Measurements from ENCODE around the gene NTS. TPM values are rescaled to one million over a fixed set of nuclear protein-coding genes. Genes with fewer than 3 reads are reported as not detected.

The NTS gene
- total RNA-seq, 1 experiment from 2014 or later: 5.1 TPM

DNA sequence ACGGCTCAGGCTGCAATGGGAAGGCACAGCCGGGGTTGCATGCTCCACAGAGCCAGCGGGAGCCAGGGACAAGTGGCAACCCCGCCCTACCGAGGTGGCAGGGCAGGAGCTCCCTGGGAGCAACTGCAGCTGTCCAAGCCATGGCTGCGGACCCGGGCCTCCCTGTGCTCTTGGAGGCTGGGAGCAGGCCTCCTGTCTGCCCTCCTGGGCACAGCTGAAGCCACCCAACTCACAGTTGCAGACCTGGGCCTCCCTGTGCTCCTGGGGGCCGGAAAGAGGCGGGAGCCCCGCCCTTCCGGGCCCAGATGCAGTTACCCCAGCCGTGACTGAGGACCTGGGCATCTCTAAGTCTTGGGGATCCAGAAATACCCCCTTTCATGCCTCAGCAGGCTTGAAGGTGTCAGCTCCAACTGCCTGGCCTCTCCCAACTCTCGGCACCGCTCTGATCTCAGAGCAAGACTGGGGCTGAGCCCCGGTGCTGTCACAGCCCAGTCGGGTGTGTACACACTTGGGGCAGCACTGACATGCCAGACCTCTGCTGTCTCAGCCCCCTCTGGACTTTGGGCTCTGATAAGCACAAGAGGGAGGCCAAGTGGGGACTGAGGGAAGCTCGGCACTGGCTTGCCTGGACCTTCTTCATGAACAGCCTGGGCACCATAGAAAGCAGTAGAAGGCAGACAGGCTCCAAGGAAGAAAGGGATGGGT lies 30.3 kb upstream of the NTS start:
- no peak overlapping the region for H3K4me2 ChIP-seq (ENCODE audit: insufficient read depth, insufficient read length, low read length)
- TF ChIP-seq, protein P1, sequence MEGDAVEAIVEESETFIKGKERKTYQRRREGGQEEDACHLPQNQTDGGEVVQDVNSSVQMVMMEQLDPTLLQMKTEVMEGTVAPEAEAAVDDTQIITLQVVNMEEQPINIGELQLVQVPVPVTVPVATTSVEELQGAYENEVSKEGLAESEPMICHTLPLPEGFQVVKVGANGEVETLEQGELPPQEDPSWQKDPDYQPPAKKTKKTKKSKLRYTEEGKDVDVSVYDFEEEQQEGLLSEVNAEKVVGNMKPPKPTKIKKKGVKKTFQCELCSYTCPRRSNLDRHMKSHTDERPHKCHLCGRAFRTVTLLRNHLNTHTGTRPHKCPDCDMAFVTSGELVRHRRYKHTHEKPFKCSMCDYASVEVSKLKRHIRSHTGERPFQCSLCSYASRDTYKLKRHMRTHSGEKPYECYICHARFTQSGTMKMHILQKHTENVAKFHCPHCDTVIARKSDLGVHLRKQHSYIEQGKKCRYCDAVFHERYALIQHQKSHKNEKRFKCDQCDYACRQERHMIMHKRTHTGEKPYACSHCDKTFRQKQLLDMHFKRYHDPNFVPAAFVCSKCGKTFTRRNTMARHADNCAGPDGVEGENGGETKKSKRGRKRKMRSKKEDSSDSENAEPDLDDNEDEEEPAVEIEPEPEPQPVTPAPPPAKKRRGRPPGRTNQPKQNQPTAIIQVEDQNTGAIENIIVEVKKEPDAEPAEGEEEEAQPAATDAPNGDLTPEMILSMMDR (conservative IDR thresholded peaks at IDR 0.05): no peak
- H3K4me1 ChIP-seq (ENCODE audit: insufficient read depth, low read length): peaks cover 3% of the 10 kb centered on the region; the same call in 1 of the 2 replicates
- H4K8ac ChIP-seq (replicated peaks; ENCODE audit: insufficient read length, low read depth, low read length): no peak overlapping the region
- Mint-ChIP-seq H3K27me3 (ENCODE audit: low read depth) (no peaks in the 10 kb centered on the region), H3K4me1 (peaks cover 13 to 20% of the 10 kb centered on the region in 2 experiments), H3K9me3 (no peaks in the 10 kb centered on the region), H3K36me3 (ENCODE audit: insufficient read depth in 1 of 3, low read depth in 3 of 3) (no peaks in the 10 kb centered on the region), H3K4me3 (no peak overlapping the region; a peak in 1 of 5 replicates), H3K27ac (0 out of 7 replicates have a peak overlapping the region, but pooled peaks of 1 of the 3 experiments have one; percentile 52)
- H3K79me2 ChIP-seq (ENCODE audit: insufficient read depth, low read length): no peaks in the 10 kb centered on the region
- no peak overlapping the region for H3K56ac ChIP-seq (ENCODE audit: insufficient read length, low read depth, low read length)
- no peak overlapping the region for H4K91ac ChIP-seq (ENCODE audit: insufficient read length, low read depth, low read length)
- H3K27me3 ChIP-seq (ENCODE audit: insufficient read depth, low read length): no peaks in the 10 kb centered on the region
- H2BK12ac ChIP-seq (ENCODE audit: insufficient read length, low read depth, low read length): no peak overlapping the region
- no peaks in the 10 kb centered on the region for H4K20me1 ChIP-seq (ENCODE audit: control insufficient read depth, insufficient read depth, insufficient read length)
- H3K9me3 ChIP-seq (ENCODE audit: control insufficient read depth, low read depth, low read length): no peaks in the 10 kb centered on the region
- no peak overlapping the region for H3K14ac ChIP-seq (ENCODE audit: insufficient read depth, low read length)
- no peak overlapping the region for H2BK20ac ChIP-seq (ENCODE audit: low read depth, low read length, poor library complexity, severe bottlenecking)
- H2AK5ac ChIP-seq (ENCODE audit: insufficient read length, low read length): no peak overlapping the region
- H4K5ac ChIP-seq (ENCODE audit: insufficient read length, low read depth, low read length): no peak overlapping the region
- H3K9ac ChIP-seq (ENCODE audit: extremely low read depth, insufficient read length, low read length): no peak overlapping the region
- no peak overlapping the region for H3K23ac ChIP-seq (ENCODE audit: insufficient read length, low read depth, low read length)
- no CpG with 5 or more reads among the region's 17 CpGs for WGBS (ENCODE audit: extremely low coverage, insufficient read length, low lambda C conversion rate)
- DNase-seq: no peak
- H3K79me1 ChIP-seq (ENCODE audit: insufficient read depth, low read depth, low read length, poor library complexity, severe bottlenecking): no peaks in the 10 kb centered on the region
- no peak overlapping the region for H2BK15ac ChIP-seq (ENCODE audit: low read depth, low read length)
- no peaks in the 10 kb centered on the region for H3K23me2 ChIP-seq (ENCODE audit: insufficient read length, low read depth, low read length, poor library complexity, severe bottlenecking)
- no peak overlapping the region for H2BK5ac ChIP-seq (ENCODE audit: insufficient read length, low read length)
- H3K4ac ChIP-seq (ENCODE audit: low read depth, low read length): no peak overlapping the region
- no peak overlapping the region for H3K18ac ChIP-seq (ENCODE audit: insufficient read length, low read depth, low read length)
- no peak overlapping the region for H3T11ph ChIP-seq (ENCODE audit: low read length)
- no peak overlapping the region for H2AFZ ChIP-seq (ENCODE audit: low read length)
- H2BK120ac ChIP-seq (ENCODE audit: low read depth, low read length, poor library complexity, severe bottlenecking): no peak overlapping the region
- H3K27ac ChIP-seq (ENCODE audit: insufficient read length, low read depth, low read length): no peak overlapping the region
